GM18520 (cell line): ENCODE measurements around the gene GABRB1.

Experiments used
- ATAC-seq: cut with Tn5 transposase; IDR thresholded peaks from one replicate; pipeline ENCODE4 v1.9.1; 2021; ENCODE audit not compliant: unreplicated experiment

Gene GABRB1

DNA sequence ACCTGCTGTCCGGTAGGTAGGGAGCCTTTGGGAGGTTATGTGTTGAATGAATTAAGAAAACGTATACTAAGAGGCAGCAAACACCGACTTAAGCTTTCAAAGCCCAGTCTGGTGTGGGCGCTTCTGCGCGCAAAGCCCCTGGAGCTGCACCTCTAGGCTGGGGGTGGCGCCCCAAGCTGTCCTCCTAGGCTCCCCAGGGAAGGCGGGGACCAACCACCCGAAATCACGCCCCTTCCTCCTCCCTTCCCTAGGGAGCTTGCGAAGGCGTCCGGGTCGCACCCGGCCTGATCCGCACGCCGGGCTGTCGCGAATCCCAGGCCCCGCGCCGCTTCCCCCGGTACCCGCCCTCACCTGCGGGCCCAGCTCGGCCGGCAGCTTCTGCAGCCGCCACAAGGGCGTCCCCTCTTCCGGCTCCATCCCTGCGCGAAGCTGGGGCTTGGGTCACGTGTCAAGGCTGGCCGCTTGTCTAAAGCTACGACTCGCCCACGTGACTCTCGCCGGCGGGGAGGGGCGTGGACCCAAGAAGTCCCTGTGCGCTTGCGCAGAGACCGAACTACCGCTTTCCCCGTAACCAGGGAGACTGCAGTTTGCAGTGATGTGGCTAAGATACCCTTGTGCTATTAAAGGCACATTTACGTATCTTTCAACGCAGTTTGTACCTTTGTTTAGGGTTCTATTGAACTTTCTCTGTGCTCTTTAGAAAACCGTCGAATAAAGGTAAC is 432.0 kb downstream of the GABRB1 start, which contains the start of gene COMMD8:
Gene COMMD8, minus strand, starts transcription at position 468 of the 722 bp plus-strand sequence. Its CDS starts 51 bp downstream, at position 417.
- peak; percentile 89 for ATAC-seq

DNA sequence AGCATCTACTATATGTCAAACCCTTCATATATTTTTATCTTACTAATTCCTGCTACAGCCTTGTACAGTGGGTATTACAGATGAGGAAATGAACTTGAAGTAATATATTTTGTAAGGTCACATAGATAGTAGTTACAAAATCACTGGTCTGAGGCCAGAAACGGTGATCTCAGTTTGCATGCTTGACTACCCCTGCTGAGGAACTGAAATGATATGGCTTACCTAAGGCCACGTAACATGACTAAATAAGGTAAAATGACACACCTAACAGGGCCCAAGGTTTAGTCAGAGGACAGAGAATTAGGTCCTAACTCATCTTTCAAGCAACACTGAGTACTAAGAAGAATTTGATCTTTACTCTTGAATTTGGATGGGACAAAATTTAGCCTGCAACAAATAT is 433.6 kb downstream of the GABRB1 start:
- ATAC-seq, result peak; percentile 16

DNA sequence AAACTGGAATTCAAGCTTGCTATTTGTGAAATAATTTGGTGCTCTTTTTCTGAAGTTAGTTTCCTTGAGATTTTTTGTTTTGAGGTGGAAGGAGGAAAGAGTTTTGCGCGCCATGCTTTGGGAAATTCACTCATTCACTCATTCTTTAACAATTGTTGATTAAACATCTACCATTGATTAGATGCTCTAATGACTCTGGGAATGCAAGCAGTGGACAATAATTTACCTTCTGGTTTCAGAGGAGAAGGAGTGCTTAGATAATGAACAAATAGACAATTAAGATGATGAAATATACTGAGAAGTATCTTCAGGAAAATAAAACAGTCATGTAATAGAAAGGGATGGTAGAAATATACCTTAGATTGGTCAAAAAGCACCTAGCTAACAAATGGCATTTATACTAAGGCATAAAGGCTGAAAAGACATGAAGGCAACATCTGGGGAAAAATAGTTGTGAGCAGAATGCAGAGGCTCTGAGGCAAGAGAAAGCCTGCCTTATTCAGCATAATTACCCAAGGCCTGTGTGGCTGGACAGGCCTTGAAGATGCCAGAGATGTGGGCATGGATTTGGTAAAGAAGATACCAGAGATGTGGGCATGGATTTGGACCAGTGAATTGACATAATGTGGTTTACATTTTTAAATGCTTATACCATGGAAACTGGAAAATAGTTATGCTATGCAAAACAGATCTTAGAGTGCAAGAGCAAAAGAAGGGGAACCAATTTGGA is 434.9 kb downstream of the GABRB1 start:
- ATAC-seq, result no peak

DNA sequence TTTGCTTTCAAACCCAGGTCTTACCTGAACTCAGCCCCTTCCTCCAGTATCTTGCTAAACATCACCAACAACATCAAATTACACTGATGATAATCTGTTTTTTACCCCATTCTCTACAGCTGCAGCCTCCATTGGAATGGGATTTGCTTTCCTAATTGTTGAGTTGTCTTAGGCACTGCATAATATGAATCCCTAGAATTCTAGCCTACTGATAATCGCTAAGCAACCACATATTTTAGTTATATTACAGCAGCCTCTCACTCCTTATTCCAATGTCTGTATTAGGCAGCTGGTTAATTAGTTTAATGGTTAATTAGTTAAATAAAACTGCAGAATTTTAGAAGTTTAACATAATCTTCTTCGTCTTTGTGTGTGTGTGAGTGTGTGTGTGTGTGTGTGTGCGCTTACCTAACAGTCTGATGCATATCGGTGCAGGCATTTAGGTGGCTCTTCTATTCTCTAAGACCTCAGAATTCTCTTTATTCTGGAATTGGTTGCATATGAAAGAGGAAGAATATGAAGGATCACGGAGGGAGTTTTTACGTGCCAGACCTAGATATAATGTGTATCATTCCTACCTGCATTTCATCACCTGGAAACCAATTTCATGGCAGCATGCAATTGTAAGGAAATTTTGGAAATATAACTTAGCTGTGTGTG is 437.5 kb downstream of the GABRB1 start:
- no peak for ATAC-seq

DNA sequence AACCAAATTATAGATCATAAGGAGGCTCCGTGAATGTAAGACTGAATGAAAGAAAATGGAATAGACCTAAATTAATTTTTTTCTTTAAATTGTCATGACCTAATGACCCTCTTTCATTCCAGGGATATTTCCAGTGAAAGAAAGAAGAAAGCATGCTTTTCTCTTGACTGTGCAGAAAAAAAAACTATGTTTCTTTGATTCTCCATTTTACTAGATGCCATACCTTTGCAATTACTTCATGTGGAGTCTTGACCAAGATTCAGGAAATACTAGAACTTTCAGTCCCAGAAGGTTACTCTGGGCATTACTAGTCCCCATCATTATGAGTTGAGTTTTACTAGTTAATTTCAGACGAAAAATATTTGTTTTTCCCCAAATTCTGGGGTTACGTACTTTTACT is 438.6 kb downstream of the GABRB1 start:
- no peak for ATAC-seq

DNA sequence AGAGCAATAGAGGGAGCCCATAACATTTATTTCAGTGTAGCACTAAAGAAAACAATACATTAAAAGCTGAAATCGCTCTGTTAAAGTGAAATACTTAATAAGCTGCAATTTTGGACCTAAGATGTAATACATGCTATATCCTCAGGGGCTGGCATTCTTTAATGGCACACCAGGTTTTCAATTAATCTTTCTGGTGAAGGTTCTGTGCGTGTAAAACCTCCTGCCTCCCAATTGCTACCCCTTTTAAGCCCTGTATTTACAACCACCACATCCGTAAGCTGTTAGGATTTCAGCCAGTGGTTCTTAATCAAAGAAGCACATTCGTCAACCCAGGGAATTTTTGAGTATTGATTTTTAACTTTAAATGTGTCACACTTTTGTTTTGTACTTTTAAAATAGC is 439.7 kb downstream of the GABRB1 start:
- ATAC-seq, result no peak

DNA sequence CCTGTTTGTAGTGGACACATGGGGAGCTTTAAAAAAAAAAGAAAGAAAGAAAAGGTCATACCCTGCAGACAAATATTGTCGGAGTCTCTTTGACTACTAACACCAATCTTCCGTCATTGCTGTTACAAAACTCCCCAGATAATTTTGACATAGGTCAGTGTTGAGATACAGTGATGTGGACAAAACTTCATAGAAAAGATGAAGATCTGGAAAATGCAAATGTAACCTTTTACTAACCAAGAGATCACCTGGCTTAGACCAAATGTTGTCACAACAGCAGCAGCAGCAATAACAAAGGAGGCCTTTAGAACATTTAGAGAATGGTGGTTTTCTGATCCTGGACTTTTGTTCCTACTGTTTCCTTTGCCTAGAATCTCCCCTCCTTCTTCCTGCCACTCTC is 440.2 kb downstream of the GABRB1 start:
- no peak for ATAC-seq

DNA sequence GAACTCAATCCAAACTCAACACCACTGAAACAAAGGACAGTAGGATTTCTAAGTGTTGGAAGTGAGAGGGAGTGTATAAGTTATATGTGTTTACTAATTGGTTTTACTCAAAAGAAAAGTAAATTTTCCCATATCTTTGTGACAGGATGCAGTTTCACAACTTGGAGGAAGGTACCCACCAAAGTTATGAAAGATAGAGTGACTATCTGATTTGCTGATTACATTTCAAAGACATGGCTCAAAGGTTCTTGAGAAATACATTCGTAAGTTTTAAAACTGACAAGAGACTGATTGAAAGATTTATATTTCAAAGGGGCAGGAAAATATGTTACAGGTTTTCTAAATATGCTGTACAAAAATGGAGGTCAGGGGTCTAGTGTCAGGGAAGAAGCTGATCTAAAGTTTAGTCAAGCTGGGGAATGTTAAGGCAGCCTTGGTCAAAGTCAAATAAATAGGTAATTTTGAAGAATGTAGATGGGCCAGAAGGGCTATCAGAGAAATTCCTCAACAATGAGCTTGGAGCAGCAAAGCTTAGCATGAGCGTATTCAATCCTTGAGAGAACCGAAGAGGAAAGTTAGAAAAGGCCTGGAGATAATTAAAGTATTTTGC is 441.9 kb downstream of the GABRB1 start:
- no peak for ATAC-seq

DNA sequence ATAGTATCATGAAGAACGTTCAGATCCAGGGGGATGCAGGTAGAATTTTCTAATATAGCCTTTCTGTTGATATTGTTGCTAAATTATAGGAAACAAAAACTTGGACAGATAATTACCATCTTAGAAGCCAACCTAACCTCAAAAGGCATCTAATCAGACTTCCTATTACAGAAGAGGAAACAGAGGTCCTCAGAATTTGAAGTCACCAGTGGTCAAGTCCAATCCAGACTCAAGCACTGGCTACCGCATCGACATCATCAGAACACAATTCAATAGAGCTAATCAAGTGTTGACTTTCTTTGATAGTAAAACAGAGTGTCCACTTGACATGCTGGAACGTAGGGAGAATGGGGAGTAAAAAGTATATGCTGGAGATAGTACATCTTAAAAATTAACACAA is 443.4 kb downstream of the GABRB1 start:
- no peak for ATAC-seq

DNA sequence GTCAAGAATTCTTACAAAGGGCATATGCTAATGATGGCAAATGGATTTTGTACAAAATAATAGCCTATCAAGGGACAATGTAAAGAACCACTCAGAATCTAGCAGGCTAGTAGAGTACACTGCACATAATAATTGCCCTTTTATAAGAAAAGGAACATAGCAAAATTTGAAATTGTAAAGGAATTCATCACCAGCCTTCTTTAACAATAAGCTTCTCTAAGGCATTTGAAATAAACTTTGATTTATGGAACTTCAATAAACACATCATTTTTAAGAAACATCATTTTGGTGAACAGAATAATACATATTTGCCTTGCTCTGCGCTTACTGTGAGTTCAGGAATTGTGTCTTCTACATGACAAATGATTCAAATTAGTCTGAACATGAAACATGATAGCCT is 444.0 kb downstream of the GABRB1 start:
- ATAC-seq, result no peak
